Stimulated activated naive CD8-positive, alpha-beta T cell treated with anti-CD3 and anti-CD28 coated beads, Interleukin-15, Interleukin-2, amounts not matched to agents 100 U/mL and 50 U/mL, for 24 hours (primary cell): ENCODE data around the gene GAP43.

Experiments used
- ATAC-seq: fragments of 150-1000 bp; cut with Tn5 transposase; one replicate; pipeline ENCODE4 v1.10.0; 2021
- DNase-seq: peaks from one replicate; pipeline ENCODE4 v3.0.0; 2021

Gene GAP43, protein sequence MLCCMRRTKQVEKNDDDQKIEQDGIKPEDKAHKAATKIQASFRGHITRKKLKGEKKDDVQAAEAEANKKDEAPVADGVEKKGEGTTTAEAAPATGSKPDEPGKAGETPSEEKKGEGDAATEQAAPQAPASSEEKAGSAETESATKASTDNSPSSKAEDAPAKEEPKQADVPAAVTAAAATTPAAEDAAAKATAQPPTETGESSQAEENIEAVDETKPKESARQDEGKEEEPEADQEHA

DNA sequence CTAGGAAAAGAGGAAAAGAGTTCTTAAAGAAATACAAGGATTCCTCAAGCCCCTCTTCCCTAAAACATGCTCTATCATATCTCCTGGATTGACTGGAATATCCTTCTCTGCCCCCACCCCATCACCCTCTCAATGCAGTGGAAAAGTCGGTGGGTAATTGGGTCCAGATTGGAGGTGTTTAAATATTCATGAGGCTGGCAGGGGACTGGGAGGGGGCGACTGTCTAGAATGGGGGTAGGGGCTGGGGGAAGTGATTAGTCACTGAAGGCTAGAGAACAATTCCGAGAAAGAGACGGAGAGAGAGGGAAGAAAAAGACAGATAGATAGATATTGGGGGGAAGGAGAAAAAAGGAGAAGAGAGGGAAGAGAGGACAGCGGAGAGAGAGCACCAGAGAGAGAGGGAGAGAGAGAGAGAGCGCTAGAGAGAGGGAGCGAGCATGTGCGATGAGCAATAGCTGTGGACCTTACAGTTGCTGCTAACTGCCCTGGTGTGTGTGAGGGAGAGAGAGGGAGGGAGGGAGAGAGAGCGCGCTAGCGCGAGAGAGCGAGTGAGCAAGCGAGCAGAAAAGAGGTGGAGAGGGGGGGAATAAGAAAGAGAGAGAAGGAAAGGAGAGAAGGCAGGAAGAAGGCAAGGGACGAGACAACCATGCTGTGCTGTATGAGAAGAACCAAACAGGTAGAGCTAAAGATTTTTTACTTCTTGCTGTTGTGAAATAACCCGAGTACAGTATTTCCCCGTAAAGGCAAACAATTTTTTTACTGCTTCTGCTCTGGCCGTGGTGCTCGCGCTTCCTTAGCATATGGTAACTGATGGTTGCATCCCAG is at the start of gene GAP43:
Gene GAP43 (plus strand): TSS at position 467 of the 825 bp plus-strand sequence. CDS start 180 bp downstream, at position 647.
- peak; percentile 75 for ATAC-seq

DNA sequence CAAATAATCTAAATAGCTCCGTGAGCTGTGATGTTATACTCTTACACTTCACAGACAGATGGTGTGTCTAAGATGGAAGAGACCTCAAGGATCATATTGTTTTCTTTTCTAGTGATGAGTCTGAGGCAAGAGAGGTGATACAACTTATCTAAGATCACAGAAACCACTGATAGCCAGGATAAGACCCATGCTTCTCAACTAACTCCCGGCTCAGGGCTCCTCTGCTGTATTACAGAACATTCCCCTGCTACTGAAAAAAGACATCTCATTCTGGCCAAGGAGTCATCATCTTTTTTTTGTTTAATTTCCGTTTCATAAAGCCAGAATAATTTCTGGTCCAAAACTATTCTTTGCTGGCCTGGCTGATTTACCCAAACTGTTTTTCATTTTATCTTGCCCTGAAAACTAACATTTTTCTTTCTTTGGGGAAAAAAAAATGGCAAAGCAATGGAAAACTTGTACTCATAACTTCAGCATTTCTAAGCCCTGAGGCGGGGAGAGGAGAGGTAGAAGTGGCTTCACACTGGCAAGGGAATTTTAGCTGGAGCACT is 46.9 kb upstream of the GAP43 start:
- ATAC-seq (no peak), DNase-seq (no peak)

More for the DNA sequence above, at the start of gene GAP43:
- no peak for DNase-seq

DNA sequence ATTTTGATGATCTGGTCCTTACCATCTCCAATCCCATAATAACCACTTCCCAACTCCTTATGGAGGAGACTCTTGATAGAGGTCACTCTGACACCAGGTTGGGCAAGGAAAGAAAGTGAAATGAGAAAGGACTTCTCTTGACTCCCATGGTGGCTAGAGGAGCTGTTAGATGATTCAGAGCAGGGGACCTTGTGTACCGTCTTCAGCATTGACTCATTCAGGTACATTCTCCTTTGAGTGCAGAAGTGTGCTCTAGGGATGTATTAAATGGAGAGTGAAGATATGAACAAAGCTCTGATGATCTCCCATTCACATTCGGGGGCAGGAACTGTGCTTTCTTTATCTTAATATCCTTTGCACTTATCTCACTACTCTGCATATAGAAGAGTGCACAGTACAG is 46.3 kb upstream of the GAP43 start:
- ATAC-seq, result no peak
- DNase-seq, result no peak

DNA sequence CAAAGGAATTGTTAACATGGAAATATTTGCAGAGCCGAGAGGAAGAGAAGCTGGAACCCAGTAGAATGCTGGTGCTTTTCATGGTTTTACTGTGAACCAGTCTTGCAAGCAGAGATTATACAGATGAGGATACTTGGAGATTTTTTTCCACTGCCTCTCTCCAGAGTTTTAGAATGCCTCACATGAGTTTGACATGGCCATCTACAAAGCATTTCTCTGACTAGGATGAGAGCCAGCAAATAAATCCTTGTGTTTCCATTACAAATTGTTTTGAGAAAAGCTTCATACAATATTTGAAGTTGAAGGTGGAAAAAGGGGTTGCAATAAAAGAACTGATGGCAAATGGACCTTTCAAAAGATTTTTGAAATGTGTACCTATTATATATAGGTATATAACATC is 45.0 kb upstream of the GAP43 start:
- ATAC-seq, result no peak
- no peak for DNase-seq

DNA sequence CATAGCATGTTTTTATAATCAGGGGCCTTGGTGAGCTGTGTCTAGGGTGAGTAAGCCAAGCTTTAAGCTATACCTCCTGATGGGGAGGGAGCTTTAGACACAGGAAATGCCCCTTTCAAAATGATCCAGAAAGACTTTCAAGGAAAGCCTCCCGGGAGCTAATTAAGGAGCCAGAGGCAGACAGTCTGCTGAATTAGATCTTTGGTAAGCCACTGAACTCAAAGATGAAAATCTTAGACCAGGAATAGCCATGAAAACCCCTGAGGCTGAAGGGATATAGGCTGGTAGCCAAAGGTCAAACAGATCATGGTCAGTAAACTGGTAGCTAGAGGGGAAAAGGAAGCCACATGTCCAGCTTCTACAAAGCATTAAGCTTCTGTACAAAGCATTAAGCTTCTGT is 42.7 kb upstream of the GAP43 start:
- no peak for ATAC-seq

DNA sequence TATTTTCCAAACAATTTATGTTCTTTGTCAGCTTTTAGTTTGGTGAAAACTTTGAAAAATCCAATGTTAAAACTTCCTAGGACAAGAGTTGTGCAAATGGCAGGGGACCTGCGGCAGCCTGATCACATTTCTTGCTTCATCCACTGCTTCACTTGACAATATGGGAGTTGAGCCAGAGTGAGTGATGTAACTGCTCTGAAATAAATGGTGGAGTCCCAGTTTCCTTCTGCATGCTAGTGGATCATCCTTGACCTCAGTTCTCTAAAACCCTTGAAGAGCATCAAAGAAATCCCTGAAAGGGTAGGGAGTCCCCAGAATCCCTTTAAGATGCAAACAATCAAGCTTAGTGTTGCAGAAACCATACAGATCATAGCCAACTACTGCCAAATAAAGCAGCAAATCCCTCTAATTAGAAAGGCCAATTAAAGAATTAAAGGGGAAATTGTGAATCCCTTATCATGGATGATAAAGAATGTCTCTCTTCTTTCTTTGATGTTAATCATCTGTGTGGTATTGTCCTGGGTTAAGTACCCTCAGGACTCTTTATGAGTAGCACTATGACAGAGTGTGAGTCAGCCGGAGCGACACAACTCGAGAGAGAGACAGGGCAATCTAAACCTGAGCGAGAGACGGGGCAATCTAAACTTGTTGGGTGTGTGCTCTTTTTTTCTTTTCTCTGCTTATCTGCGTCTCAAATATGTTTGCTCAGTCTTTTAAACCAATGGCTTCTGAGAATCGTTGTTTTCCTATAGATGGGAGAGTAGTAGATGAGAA is 41.8 kb upstream of the GAP43 start:
- ATAC-seq, result no peak
- no peak for DNase-seq

More for the DNA sequence above, 42.7 kb upstream of the GAP43 start:
- no peak for DNase-seq

DNA sequence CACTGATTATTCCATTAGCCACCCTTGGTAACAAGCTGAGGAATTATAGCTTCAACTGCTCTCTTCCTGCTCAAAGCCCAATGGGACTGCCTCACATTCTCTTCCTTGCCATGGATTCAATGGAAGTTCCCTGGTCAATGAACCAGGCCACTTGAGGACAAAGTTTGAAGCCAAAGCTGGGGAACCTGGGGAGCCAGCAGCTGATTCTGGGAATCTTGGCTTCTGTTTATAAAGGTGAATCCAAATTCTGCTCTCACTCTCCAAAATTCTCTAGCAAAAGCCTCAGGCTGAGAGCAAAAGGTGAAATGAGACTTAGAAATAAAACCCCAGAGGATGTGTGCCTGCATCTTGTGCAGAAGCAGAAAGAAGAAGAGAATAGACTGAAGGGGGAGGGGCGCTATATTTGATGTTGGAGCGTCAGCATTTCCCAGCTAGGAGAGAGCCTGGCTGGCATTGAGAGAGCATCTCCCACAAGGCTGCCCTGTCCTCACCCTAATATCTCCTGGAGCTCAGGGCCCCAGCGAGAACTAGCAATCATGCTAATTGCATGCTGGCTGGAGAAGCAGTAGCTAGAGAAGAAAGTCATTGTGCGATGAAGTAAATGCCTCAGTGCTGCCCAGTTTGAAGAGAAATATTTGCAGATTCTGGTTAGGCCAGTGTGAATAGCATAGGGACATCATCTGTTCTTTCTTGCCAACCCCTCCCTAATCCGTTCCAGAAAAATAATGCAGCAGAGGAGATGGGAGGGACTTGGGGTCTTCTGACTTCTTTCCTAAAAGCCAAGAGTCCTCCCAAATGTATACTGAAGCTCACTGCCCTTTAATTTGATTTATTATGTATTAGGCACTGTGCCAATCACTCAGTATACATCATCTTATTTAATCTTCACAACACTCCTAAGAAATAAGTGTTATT is 34.9 kb upstream of the GAP43 start:
- DNase-seq, result no peak
- ATAC-seq, result no peak

DNA sequence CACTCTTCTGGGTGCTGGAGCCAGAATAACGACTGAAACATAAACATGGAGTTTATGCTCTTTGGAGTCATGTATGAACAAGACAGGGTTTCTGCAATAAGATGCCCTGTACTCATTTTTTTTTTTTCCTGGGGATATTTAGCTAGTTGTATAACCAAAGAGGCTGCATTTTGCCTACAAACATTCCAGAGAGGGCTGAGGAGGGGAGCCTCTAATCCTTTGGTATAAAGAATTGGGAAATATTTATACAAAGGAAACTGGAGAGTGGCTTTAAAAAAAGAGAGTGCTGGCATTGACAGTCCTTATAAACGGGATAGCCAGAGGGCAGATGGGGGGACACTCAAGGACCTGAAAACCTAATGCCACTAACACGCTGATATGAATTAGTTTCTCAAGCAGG is 32.4 kb upstream of the GAP43 start:
- no peak for ATAC-seq
- no peak for DNase-seq

DNA sequence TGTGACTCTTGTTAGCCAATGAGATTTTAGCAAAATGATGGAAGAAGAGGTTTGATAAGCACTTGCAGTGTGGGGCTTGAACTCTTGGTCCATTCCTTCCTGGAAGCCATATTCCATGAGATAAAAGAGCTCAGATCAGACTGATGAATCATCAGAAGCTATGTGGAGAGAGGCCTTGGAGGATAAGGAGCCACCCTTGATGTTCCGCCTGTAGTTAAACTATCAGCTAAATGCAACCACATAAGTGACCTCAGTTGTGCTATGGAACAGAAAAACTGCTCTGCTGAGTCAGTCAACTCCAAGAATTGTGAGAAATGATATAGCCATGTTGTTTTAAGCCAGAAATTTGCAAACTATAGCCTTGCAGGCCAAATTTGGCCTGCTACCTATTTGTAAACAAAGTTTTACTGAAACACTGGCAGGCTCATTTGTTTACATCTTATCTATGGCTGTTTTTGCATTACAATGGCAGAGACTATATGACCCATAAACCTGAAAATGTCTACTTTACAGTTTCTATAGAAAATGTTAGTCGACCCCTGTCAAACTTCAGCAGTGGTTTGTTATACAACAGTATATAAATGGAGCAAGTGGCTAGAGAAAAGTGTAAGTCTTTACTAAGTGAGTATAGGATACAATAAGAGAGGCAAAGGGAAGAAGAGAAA is 27.6 kb upstream of the GAP43 start:
- no peak for ATAC-seq
- DNase-seq, result no peak

DNA sequence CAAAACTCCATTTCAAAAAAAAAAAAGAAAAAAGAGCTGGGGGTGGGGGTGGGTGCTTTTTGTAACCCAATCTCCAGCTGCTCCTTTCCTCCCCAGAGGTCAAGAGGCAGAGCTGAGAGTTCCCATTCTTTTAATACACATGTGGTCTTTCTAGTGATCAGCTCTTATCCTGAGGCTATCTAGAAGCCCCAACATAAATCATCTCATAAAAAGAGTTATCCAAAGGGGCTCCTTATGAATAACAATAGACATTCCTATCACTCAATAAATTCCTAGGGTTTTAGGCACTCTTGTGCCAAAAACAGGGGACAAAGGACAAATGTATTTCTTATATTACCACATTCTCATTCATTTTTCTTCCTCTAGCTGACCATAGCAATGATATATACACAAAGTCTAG is 25.1 kb upstream of the GAP43 start:
- ATAC-seq (no peak), DNase-seq (no peak)

DNA sequence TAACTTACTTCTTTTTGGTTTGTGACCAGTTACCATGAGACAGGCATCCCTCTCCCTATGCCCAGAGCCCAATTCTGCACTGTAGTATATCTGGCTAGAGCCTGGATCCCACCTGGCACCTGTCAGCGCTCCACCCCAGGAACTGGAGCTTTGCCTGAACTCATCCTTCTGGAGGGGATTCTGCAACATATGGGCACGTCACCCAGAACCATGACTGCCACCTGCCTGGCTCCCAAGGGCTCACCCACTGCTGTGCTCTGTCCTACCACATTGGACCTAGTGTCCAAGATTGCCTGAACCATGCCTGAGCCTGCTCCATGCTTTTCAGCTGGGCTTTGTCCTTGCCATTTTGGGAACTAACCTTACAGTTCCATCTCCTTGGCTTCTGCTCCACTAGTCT is 21.1 kb upstream of the GAP43 start:
- DNase-seq (no peak), ATAC-seq (no peak)

- DNase-seq (no peak), ATAC-seq (no peak)
These were observed 11.7 kb upstream of the GAP43 start for GRCh38 chr3:115611630-115612029.

GRCh38 chr3:115615001-115615814 is 8.1 kb upstream of the GAP43 start:
- ATAC-seq, result no peak
- DNase-seq, result no peak

GRCh38 chr3:115616461-115616860 is 6.8 kb upstream of the GAP43 start:
- peak; percentile 88 for ATAC-seq
- peak; percentile 8 for DNase-seq

- no peak for DNase-seq
- peak; percentile 60 for ATAC-seq
These were observed 5.7 kb upstream of the GAP43 start for GRCh38 chr3:115617591-115617990.

DNA sequence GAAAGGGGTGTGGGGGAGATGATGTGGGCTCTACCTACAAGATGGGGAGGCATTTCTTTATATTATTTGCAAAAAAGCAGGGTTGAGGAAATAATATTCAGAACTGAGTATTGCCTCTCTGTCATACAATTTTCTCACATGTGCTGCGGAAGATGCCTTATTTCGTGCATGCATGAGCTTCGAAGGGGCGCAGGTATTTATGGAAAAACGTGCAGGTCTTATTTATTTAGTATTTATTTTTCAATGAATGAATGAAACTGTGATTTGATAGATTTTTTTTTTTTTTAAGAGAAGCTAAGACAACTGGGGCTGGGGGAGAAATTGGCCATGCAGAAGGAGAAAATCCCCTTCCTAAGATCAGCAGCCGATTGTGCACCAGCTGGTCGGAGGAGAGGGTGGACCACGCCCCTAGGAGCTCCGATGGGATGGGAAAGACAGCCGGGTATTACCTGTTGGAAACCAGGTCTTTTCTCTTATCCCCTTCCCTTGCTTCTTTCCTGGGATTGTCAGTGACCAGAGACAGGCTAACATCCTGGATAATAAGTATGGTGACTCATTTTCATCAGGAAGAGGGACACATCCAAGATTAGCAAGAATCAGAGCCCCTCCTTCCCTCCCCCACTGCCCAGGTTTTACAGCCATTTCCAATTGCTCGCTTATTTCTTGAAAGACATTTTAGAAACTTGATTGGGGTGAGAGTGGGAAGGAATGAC is 875 bp downstream of the GAP43 start:
- ATAC-seq (no peak), DNase-seq (no peak)

- DNase-seq, result no peak
- no peak for ATAC-seq
These were observed 1.6 kb downstream of the GAP43 start for GRCh38 chr3:115624901-115625300.

GRCh38 chr3:115626006-115626409 is 2.7 kb downstream of the GAP43 start:
- DNase-seq, result no peak
- no peak for ATAC-seq

GRCh38 chr3:115626721-115627120 is 3.4 kb downstream of the GAP43 start:
- DNase-seq, result no peak
- no peak for ATAC-seq
